Activated CD8-positive, alpha-beta memory T cell treated with anti-CD3 and anti-CD28 coated beads for 48 hours (primary cell): ENCODE results near the gene GBP4.
A peak's percentile ranks its signal among the peaks of the same experiment; 100 is the strongest.
"Not testable (repeated sequence)": the region's sequence is repeated elsewhere in the genome, so short reads cannot be mapped to it uniquely, and the experiment has no call there.

Source experiments
- DNase-seq, 3 experiments: peaks; one replicate each; pipeline ENCODE4 v3.0.0-alpha.2; 2020; ENCODE audit warnings: low read depth in 2 of 3, low spot score in 2 of 3

Gene GBP4

GRCh38 chr1:89198491-89199072 is at the start of gene GBP4:
Gene GBP4, minus strand, starts transcription at chr1:89198942. Its CDS starts 108 bp downstream, at chr1:89198834.
- DNase-seq, result peak in 2 of 3 experiments; percentile 14 to 15

- DNase-seq, result no peak
These were observed 44.3 kb upstream of the GBP4 start for GRCh38 chr1:89243046-89243445.

GRCh38 chr1:89221341-89221740 is 22.6 kb upstream of the GBP4 start:
- DNase-seq, result no peak

- not testable (repeated sequence) for DNase-seq
These were observed 21.1 kb upstream of the GBP4 start for GRCh38 chr1:89219851-89220250.

- DNase-seq, result not testable (repeated sequence)
These were observed 20.2 kb upstream of the GBP4 start for GRCh38 chr1:89218941-89219340.

- DNase-seq, result no peak
These were observed 14.6 kb upstream of the GBP4 start for GRCh38 chr1:89213347-89213746.

GRCh38 chr1:89211035-89211634 is 12.4 kb upstream of the GBP4 start:
- no peak for DNase-seq

- DNase-seq, result no peak
These were observed 7.6 kb upstream of the GBP4 start for GRCh38 chr1:89206373-89206772.

- DNase-seq, result no peak
These were observed 4.4 kb upstream of the GBP4 start for GRCh38 chr1:89203166-89203565.

- DNase-seq, result no peak
These were observed 2.5 kb upstream of the GBP4 start for GRCh38 chr1:89201106-89201794.

- DNase-seq, result no peak
These were observed 1.9 kb upstream of the GBP4 start for GRCh38 chr1:89200663-89201062.

GRCh38 chr1:89199525-89200031 is 836 bp upstream of the GBP4 start:
- no peak for DNase-seq

- DNase-seq, result no peak
These were observed 661 bp downstream of the GBP4 start for GRCh38 chr1:89198081-89198480.

- DNase-seq, result no peak
These were observed 3.3 kb downstream of the GBP4 start for GRCh38 chr1:89195476-89195875.

- no peak for DNase-seq
These were observed 7.4 kb downstream of the GBP4 start for GRCh38 chr1:89191314-89191713.

GRCh38 chr1:89190017-89190416 is 8.7 kb downstream of the GBP4 start:
- no peak for DNase-seq

GRCh38 chr1:89179343-89179742 is 19.4 kb downstream of the GBP4 start:
- DNase-seq, result no peak

GRCh38 chr1:89176971-89177370 is 21.8 kb downstream of the GBP4 start:
- DNase-seq, result no peak

GRCh38 chr1:89175601-89176256 is 23.0 kb downstream of the GBP4 start, which contains the start of gene GBP7:
Gene GBP7, minus strand, starts transcription at chr1:89176003. Its CDS starts 4,068 bp downstream, at chr1:89171935.
- DNase-seq, result no peak

- DNase-seq, result no peak
These were observed 24.3 kb downstream of the GBP4 start for GRCh38 chr1:89174491-89174890.

GRCh38 chr1:89172468-89173143 is 26.1 kb downstream of the GBP4 start:
- no peak for DNase-seq
